ENCODE data around the gene UQCC3. TPM values are rescaled to one million over a fixed set of nuclear protein-coding genes. Genes with fewer than 3 reads are reported as not detected.

Gene UQCC3, protein sequence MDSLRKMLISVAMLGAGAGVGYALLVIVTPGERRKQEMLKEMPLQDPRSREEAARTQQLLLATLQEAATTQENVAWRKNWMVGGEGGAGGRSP
- 1 to 10 TPM in 3 of 4 donors, under 1 TPM in 1; 0.51 to 6.6 (median 3.4) TPM for total RNA-seq

DNA sequence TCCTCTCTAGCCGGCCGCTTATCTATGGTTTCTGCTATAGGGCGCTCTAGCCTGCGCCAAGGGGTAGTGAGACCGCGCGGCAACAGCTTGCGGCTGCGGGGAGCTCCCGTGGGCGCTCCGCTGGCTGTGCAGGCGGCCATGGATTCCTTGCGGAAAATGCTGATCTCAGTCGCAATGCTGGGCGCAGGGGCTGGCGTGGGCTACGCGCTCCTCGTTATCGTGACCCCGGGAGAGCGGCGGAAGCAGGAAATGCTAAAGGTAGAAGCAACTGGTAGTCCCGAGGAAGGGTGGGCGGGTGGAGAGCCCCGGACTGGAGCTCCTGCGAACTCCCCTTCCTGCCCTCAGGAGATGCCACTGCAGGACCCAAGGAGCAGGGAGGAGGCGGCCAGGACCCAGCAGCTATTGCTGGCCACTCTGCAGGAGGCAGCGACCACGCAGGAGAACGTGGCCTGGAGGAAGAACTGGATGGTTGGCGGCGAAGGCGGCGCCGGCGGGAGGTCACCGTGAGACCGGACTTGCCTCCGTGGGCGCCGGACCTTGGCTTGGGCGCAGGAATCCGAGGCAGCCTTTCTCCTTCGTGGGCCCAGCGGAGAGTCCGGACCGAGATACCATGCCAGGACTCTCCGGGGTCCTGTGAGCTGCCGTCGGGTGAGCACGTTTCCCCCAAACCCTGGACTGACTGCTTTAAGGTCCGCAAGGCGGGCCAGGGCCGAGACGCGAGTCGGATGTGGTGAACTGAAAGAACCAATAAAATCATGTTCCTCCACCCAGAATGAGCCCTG is at the start of gene UQCC3, which contains the start of gene LBHD1:
Gene UQCC3 (plus strand): TSS at position 66 of the 782 bp plus-strand sequence. CDS start 73 bp downstream, at position 139.
Gene LBHD1 (minus strand): TSS at position 660 of the 782 bp plus-strand sequence. CDS start 2,236 bp downstream, outside the sequence.
- Histone ChIP-seq H3K4me3 (peak within 1 kb of the TSS; percentile 70 to 73), H3K9me3 (no peaks in the 10 kb centered on the region), H3K36me3 (no peaks in the 10 kb centered on the region), H3K27ac (peak within 1 kb of the TSS; percentile 82 to 87), H3K27me3 (no peaks in the 10 kb centered on the region), H3K4me1 (peaks cover 4 to 6% of the 10 kb centered on the region in 2 donors)
- peak in 1 of 2 donors; percentile 48 for TF ChIP-seq POLR2A (IDR thresholded peaks at IDR 0.05)
- TF ChIP-seq, protein P1, sequence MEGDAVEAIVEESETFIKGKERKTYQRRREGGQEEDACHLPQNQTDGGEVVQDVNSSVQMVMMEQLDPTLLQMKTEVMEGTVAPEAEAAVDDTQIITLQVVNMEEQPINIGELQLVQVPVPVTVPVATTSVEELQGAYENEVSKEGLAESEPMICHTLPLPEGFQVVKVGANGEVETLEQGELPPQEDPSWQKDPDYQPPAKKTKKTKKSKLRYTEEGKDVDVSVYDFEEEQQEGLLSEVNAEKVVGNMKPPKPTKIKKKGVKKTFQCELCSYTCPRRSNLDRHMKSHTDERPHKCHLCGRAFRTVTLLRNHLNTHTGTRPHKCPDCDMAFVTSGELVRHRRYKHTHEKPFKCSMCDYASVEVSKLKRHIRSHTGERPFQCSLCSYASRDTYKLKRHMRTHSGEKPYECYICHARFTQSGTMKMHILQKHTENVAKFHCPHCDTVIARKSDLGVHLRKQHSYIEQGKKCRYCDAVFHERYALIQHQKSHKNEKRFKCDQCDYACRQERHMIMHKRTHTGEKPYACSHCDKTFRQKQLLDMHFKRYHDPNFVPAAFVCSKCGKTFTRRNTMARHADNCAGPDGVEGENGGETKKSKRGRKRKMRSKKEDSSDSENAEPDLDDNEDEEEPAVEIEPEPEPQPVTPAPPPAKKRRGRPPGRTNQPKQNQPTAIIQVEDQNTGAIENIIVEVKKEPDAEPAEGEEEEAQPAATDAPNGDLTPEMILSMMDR (IDR thresholded peaks at IDR 0.05) = peak in 1 of 4 experiments; percentile 24
- DNase-seq = peak; percentile 70 to 79
- intact Hi-C loops (cut with DNase I; ENCODE audit: low total_unique reads) = no loop called here

DNA sequence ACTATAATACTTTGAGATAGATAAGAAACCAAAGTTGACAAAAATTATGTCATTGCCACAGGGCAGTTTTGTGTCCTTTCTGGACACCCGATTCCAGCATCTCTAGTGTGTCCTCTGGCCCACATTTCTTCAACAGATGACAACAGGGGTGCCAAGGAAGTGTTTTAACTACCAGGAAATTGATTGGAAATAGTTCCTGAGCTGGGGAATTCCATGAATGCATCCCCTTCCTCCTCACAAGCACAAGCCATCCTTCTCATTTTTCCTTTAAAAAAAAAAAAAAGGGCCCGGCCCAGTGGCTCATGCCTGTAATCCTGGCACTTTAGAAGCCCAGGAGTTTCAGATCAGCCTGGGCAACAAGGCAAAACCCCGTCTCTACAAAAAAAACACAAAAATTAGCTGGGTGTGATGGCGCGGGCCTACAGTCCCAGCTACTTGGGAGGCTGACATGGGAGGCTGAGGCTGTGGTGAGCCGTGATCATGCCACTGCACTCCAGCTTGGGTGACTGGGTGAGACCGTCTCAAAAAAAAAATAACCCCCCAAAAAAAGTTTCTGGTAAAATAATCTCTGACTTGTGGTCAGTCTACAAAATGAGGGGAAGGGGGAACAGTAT is 48.9 kb upstream of the UQCC3 start:
- Histone ChIP-seq H3K9me3 (no peaks in the 10 kb centered on the region), H3K36me3 (no peaks in the 10 kb centered on the region), H3K27ac (peak overlapping the region; percentile 68 to 85), H3K27me3 (no peaks in the 10 kb centered on the region), H3K4me1 (peaks cover 5 to 6% of the 10 kb centered on the region in 2 donors), H3K4me3 (no peak overlapping the region)
- intact Hi-C loops (cut with DNase I; ENCODE audit: low total_unique reads) = no loop called here
- no peak for DNase-seq
- TF ChIP-seq POLR2A (IDR thresholded peaks at IDR 0.05) = no peak
- TF ChIP-seq, protein P1 (IDR thresholded peaks at IDR 0.05) = no peak

- Histone ChIP-seq H3K27ac (no peak overlapping the region), H3K9me3 (no peaks in the 10 kb centered on the region), H3K4me1 (no peaks in the 10 kb centered on the region), H3K36me3 (no peaks in the 10 kb centered on the region), H3K4me3 (no peak overlapping the region), H3K27me3 (no peaks in the 10 kb centered on the region)
- TF ChIP-seq POLR2A (IDR thresholded peaks at IDR 0.05) = no peak
- TF ChIP-seq, protein P1 (IDR thresholded peaks at IDR 0.05) = no peak
- intact Hi-C loops (cut with DNase I; ENCODE audit: low total_unique reads) = no loop called here
- DNase-seq = no peak
These were observed 43.8 kb upstream of the UQCC3 start for GRCh38 chr11:62627713-62628112.

DNA sequence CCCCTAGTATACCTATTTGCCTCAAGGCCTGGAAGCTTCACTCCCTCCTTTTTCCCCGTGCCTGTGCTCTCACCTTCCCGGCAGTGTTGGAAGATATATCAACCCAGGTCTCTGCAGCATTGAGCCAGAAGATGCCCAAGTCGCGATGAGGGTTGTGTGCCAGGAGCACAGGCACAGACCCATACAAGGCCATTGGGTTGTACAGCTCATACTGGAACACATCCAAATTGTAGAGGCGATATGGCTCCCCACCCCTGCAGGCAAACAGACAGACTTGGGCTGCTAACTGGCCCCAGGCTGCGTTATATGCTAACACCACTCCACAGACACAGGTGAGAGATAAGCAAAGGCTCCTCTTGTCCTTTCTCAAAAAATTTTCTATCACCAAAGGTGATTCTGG is 39.0 kb upstream of the UQCC3 start:
- no peak for DNase-seq
- H3K27me3 ChIP-seq = no peaks in the 10 kb centered on the region
- intact Hi-C loops (cut with DNase I; ENCODE audit: low total_unique reads) = no loop called here
- H3K4me3 ChIP-seq = no peak overlapping the region
- H3K9me3 ChIP-seq = no peaks in the 10 kb centered on the region
- H3K27ac ChIP-seq = no peak overlapping the region
- TF ChIP-seq, protein P1 (IDR thresholded peaks at IDR 0.05) = no peak
- TF ChIP-seq POLR2A (IDR thresholded peaks at IDR 0.05) = no peak
- H3K4me1 ChIP-seq = no peaks in the 10 kb centered on the region
- no peaks in the 10 kb centered on the region for H3K36me3 ChIP-seq

DNA sequence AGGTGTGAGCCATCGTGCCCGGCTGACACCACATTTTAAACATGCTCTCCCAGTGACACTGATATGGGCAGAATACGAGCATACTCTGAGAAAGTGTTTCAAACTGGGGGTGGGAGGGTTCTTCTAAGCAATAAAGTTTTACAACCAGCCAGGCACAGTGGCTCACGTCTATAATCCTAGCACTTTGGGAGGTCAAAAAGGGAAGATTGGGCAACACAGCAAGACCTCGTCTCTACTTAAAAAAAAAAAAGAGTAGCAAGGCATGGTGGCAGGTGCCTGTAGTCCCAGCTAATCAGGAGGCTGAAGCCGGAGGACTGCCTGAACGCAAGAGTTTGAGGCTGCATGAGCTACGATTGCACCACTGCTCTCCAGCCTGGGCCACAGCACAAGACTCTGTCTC is 27.3 kb upstream of the UQCC3 start:
- no peak overlapping the region for H3K27ac ChIP-seq
- peaks cover 5 to 14% of the 10 kb centered on the region in 2 donors for H3K4me1 ChIP-seq
- no peaks in the 10 kb centered on the region for H3K9me3 ChIP-seq
- intact Hi-C loops (cut with DNase I; ENCODE audit: low total_unique reads) = no loop called here
- H3K36me3 ChIP-seq = no peaks in the 10 kb centered on the region
- no peaks in the 10 kb centered on the region for H3K27me3 ChIP-seq
- H3K4me3 ChIP-seq = no peak overlapping the region
- no peak for TF ChIP-seq POLR2A (IDR thresholded peaks at IDR 0.05)
- TF ChIP-seq, protein P1 (IDR thresholded peaks at IDR 0.05) = no peak
- no peak for DNase-seq
